Inflammatory macrophage treated with lipopolysaccharide for 4 hours (primary cell): ENCODE measurements around the gene ZNF267.
"Not testable (repeated sequence)": the region's sequence is repeated elsewhere in the genome, so short reads cannot be mapped to it uniquely, and the experiment has no call there.

Experiments used
- DNase-seq: peaks from one replicate; pipeline ENCODE4 v3.0.0-alpha.2; 2020

Gene ZNF267

GRCh38 chr16:31873556-31874365 lies at the start of gene ZNF267:
Gene ZNF267 (plus strand): TSS chr16:31873807. CDS start chr16:31873967, 160 bp downstream.
- DNase-seq, result peak; percentile 98

- DNase-seq, result no peak
These were observed 40.6 kb upstream of the ZNF267 start for GRCh38 chr16:31833047-31833446.

GRCh38 chr16:31836396-31836795 lies 37.2 kb upstream of the ZNF267 start:
- DNase-seq, result not testable (repeated sequence)

DNA sequence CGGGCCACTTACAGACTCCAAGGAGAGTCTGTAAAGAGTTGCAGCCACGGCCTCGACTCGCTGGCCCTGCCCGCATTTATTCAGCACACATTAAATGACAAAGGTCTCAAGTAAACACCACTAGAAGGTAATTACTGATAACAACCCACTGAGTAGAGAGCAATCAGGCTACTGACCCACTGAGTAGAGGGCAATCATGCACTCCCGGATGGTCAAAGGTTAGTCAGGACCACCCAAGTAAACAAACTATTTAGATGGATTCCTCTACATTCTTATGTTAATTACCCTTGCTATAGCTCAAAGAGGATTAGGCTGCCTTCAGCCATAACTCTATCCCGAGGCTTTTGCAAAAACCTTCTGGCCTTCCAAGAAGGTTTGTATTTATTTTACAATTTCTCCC lies 30.7 kb upstream of the ZNF267 start:
- DNase-seq, result no peak

- DNase-seq, result not testable (repeated sequence)
These were observed 25.0 kb upstream of the ZNF267 start for GRCh38 chr16:31848572-31848971.

DNA sequence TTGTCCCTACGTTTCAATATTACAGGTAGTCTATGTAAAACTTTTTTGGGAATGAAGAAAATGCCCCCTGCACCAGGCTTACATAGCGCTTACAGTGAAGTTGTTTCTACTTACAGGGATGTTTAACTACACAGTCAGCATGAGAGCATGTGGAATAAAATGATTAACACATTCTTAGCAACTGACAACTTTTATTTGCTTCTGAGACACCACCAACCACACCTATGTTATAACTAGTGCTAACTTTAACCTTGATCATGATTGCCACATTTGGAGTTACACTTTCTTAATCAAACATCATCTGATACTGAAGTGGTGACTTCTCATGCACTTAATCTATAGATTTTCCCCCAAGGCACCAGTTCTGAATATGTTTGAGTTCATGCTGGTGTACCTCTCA lies 20.3 kb upstream of the ZNF267 start:
- no peak for DNase-seq

DNA sequence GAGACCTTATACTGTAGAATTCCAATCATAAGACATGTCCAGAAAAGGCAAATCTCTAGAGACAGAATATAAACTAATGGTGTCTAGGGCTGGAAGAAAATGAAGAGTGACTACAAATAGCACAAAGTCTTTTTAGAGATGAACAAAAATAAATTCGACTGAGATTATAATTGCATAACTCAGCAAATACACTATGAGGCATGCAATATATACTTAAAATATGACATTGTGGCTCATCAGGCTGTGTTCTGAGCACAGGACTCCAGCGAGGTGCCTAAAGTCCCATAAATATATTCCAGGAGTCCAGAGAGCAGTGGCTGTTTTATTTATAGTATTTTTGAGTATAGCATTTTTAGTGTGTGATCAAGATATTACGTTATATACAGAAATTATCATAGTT lies 13.1 kb upstream of the ZNF267 start:
- no peak for DNase-seq

GRCh38 chr16:31861455-31861854 lies 12.2 kb upstream of the ZNF267 start:
- DNase-seq, result no peak

- no peak for DNase-seq
These were observed 10.8 kb upstream of the ZNF267 start for GRCh38 chr16:31862761-31863160.

GRCh38 chr16:31868164-31868563 lies 5.4 kb upstream of the ZNF267 start:
- no peak for DNase-seq

DNA sequence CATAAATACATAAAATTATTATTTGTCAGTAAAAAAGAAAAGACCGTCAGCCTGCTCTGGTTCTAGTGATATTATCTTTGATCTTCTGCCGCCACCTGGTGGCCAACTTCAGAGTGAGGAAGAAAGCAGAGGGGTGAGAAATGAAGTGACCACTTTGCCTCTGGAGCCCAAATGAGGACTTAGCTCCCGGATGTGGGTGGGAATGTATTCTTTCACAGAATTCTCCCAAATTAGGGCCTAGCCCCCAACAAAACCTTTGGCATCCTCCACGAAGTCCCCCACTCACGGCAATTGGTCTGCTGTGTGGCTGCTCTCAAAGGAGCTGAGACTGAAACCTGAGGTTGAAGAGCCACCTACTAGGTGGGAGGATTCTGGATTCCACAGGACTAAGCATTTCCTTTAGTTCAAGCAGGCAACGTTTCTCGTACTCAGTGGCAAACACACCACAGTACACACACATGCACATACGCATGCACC lies 4.9 kb upstream of the ZNF267 start:
- DNase-seq, result peak; percentile 80

DNA sequence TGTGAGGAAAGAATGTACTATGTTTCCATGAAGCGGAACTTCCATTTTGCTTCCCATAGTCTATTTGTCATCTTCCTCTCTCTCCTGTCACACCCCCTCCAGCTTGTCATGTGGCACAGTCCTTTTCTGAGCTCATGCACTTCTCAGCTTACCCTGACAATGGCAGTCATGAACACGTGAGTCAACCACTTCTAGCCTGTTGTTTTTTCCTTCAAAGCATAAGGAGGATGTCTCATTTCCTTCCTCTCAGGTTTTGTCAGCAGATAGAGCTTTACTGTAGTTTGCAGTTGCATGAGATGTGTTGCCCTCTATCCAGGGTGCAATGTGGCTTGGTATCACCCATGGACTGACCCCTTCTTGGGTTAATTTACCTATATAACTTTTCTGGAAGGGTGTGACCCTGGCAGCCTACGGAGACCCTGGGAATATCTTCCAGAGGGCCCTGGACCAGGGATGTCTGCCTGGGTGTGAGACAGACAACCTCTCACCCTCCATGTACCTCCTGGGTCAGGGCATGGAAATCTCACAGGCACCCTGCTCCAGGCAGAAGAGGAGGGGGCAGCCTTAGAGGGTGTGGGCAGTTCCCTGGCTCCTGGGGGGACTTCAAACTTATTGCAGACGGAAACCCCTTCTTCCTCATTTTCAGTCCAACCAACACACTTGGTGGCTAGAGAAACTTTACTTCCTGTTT lies 4.0 kb upstream of the ZNF267 start:
- DNase-seq, result peak; percentile 99

DNA sequence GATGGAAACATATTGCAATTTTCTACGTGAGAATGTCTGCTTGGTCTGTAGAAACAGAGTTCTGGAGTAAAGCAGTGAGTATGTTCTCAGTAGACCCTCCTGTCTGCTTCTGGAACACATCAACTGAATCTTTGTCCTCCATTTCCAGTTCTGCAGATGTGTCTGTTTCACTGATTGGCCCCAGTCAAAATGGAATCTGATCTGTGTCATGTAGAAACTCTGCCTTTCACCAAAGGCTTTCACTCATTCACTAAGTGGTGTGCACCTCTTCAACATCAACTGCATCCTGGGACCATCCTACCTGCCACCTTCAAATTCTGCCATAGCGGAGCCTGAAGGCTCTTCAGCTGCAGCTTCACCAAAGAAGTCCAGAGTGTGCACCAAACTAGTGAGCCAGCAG lies 2.8 kb upstream of the ZNF267 start:
- no peak for DNase-seq

- DNase-seq, result peak; percentile 5
These were observed 2.1 kb upstream of the ZNF267 start for GRCh38 chr16:31871510-31871909.

DNA sequence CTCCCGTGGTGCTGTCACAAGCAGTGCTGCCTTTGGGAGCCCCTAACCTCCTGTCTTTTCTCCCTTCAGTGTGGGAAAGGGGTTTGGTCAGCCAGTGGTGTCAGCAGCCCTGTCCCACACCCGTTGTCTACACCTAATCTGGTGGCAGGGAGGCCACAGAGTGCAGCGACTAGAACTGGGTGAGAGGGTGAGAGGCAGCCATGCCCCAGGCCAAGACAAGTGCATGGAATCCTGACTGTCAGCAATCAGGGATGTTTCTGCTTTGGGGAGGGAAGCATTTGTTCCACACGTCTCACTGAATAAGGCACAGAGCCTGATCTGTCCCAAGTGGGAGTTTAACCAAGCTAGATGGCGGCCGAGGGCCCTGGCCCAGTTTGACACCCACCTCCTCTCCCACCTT lies 1.4 kb upstream of the ZNF267 start:
- DNase-seq, result no peak

DNA sequence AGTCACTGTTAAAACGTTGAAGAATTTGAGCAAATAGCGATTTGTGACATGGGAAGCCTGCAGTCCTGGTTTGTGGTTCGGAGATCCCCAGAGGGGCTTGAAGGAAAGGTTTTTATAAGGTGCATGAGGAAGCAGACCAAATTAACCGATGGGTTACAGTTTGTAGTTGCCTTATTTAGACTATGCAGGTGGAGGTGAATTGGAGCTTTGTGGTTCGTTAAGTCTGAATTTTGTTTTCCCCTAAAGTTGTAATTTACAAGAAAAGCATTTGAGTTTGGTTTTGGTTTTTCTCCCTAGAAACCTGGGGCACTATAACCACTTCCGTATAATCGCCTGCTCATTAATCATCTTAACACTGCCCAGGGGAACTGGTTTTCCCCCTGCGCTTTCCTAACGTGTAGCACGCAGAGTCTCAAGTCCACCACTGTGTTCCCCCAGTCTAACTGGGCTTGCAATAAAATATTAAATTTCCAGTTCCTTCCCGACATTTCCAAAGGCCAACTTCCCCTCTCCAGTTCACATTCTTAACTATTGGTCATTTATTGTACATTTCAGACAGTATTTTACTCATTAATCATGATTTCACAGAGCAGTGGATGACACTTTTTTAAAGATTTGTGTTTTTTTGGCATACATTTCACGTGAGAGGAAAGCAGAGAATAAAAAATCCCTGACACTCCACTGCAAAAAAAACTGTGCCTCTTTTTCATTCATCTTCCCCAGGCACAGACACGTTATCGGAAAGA lies 932 bp downstream of the ZNF267 start:
- DNase-seq, result peak; percentile 93

DNA sequence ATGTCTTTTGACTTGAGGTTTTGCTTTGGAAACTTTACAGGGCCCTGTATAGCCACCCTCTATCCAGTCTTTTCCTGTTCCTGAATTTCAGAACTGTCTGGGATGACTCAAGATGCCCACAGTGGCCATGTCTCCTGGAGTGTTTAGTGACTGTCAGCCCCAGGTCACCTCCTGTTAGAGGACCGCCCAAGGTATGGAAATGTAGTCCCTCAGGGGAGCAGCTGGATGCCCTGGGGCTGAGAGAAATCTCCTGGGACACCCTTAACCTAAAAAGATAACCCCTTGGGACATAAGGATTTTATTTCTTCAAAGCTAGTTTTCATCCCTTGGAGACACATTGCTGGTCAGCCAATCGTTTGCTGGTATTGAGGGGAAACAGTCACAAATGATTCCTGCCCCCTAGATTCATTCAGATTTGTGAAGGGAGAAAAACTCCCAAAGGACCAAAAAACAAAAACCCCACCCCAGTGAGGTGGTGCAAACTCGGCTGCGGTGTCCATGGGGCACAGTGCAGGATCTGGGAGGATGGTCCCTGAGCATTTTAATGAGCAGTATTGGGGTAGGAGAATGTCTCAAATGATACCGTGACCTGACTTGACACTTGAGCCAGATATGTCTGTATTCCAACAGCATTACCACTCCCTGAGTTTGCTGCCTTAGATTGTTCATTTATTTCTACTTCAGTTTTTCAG lies 1.7 kb downstream of the ZNF267 start:
- peak; percentile 75 for DNase-seq

DNA sequence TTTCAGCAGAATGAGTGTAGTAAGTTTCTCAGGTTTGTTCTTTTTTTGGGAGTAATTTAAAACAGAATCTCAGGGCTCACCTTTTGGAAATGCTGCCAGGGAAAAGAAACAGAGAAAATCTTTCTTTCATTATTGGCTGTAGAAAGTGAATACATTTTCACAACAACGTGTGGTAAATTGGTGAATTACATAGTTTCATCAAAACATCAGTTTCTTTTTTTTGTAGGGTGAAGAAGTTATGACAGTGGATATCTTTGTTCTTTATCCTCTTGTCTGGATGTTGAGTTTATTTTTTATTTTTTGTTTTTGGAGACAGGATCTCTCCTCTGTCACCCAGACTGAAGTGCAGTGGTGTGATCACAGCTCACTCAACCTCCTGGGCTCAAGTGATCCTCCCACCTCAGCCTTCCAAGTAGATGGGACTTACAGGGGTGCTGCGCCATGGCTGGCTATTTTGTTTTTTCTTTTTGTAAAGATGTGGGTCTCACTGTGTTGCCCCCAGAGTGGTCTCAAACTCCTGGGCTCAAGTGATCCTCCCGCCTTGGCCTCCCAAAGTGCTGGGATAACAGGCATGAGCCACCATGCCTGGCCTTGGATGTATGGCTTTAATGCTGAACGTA lies 2.4 kb downstream of the ZNF267 start:
- peak; percentile 62 for DNase-seq

DNA sequence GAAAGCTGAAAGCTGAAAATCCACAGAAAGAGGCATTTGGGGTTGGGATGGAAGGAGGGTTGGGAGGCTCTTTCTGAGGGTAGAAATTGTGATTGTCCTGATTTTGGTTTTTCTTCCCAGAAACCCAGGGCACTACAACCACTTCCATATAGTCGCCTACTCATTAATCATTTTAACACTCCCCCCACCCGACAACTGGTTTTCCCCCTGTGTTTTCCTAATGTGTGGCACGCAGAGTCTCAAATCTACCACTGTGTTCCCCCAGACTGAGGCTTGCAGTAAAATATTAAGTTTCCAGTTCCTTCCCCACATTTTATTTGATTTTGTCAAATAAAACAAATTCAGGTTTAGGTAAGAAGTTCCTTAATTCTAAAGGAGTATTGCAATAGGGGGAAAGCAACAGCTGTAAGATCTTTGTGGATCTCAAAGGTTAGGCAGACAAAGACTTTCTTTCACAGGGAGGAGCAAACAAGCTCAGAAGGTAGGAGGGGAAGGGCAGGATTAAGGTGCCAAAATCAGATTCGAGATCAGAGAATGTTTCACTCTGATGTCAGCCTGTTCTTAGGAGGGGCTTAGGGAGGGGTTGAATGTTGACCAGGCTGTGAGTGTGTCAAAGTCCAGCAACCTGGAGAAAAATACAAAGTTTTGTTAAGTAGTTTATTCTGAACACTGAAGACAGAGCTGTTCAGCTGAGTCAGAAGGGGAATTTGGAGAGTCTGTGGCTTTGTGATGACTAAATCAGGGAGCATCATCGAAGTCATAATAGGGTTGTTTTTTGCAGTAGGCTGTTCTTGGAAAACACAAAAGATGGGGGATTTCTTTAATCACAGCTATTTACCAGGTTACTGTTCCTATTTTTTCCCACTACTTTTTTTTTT lies 3.6 kb downstream of the ZNF267 start:
- DNase-seq, result peak; percentile 93

GRCh38 chr16:31877876-31878642 lies 4.5 kb downstream of the ZNF267 start:
- DNase-seq, result no peak

DNA sequence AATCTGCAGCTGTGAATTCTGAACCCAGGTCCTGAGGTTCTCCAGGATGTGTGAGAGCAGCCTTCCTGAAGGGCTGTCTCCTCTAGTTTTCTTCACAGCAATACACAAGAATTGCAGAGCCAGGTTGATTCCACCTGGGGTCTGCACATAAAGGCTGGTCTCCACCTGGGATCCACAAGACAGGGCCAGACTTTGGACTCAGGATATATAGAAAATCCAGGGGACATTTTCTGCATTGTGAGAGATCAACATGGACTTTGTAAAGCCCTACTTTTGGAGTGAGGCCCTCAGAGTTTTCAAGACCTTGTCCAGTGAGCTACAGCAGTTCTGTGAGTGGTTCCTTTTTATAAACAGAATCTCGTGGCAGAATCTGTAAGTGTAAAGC lies 6.3 kb downstream of the ZNF267 start:
- no peak for DNase-seq
